ENCODE data around the gene SPIRE2.
"Not testable (repeated sequence)": the region's sequence is repeated elsewhere in the genome, so short reads cannot be mapped to it uniquely, and the experiment has no call there.

DNA sequence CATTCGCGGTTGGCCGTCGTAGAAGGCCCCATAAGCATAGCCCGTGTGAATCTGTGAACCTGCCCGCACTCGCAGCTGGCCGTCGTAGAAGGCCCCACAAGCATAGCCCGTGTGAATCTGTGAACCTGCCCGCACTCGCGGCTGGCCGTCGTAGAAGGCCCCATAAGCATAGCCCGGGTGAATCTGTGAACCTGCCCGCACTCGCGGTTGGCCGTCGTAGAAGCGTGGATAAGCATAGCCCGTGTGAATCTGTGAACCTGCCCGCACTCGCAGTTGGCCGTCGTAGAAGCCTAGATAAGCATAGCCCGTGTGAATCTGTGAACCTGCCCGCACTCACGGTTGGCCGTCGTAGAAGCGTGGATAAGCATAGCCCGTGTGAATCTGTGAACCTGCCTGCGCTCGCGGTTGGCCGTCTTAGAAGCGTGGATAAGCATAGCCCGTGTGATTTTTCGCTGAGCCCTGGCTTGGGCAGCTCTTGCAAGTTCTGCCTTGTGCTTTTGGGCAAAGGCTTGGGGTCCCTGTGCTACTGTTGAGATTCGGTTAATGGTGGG is 6.6 kb downstream of the SPIRE2 start:
- TF ChIP-seq, protein P1, sequence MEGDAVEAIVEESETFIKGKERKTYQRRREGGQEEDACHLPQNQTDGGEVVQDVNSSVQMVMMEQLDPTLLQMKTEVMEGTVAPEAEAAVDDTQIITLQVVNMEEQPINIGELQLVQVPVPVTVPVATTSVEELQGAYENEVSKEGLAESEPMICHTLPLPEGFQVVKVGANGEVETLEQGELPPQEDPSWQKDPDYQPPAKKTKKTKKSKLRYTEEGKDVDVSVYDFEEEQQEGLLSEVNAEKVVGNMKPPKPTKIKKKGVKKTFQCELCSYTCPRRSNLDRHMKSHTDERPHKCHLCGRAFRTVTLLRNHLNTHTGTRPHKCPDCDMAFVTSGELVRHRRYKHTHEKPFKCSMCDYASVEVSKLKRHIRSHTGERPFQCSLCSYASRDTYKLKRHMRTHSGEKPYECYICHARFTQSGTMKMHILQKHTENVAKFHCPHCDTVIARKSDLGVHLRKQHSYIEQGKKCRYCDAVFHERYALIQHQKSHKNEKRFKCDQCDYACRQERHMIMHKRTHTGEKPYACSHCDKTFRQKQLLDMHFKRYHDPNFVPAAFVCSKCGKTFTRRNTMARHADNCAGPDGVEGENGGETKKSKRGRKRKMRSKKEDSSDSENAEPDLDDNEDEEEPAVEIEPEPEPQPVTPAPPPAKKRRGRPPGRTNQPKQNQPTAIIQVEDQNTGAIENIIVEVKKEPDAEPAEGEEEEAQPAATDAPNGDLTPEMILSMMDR (IDR thresholded peaks at IDR 0.05) = not testable (repeated sequence)
- TF ChIP-seq POLR2A (IDR thresholded peaks at IDR 0.05) = not testable (repeated sequence)
